Peyer's patch (tissue), 4 donors: ENCODE results near the gene BLID. TPM values are rescaled to one million over a fixed set of nuclear protein-coding genes. Genes with fewer than 3 reads are reported as not detected.

ENCODE experiments used
- DNase-seq, 3 donors: peaks; one replicate each; pipeline ENCODE4 v3.0.0-alpha.2; 2017 to 2019
- H3K27ac ChIP-seq, 4 donors: fragments of 200-600 bp; sonication (generic); one replicate each; pipeline ENCODE4 v1.5.1; 2016 to 2019
- H3K27me3 ChIP-seq, 2 donors: fragments of 200-600 bp; sonication (generic); one replicate each; pipeline ENCODE4 v1.5.1; 2019
- H3K36me3 ChIP-seq, 3 donors: fragments of 200-600 bp; sonication (generic); one replicate each; pipeline ENCODE4 v1.5.1; 2016 to 2019
- H3K4me1 ChIP-seq, 4 donors: fragments of 200-600 bp; sonication (generic); one replicate each; pipeline ENCODE4 v1.5.1; 2016 to 2019
- H3K4me3 ChIP-seq, 4 donors: fragments of 200-600 bp; sonication (generic); 1 replicate in 3 of 4; 2 replicates in 1 of 4; pipeline ENCODE4 v1.5.1; 2016 to 2019; ENCODE audit warnings: mild to moderate bottlenecking in 1 of 4
- H3K9me3 ChIP-seq, 4 donors: fragments of 200-600 bp; sonication (generic); one replicate each; pipeline ENCODE4 v1.5.1; 2016 to 2019; ENCODE audit warnings: mild to moderate bottlenecking in 1 of 4
- CTCF ChIP-seq, 6 experiments: fragments of 450-650 bp in 4 of 6; fragments of 200-600 bp in 2 of 6; sonication (generic) in 1 of 6; IDR thresholded peaks; one replicate each; pipeline ENCODE4 v1.5.1; 2017 to 2019; ENCODE audit warnings: antibody characterized with exemption in 6 of 6, mild to moderate bottlenecking in 3 of 6, moderate library complexity in 1 of 6
- POLR2A ChIP-seq, 2 donors: fragments of 450-650 bp; IDR thresholded peaks; one replicate each; pipeline ENCODE4 v1.5.1; 2017; ENCODE audit warnings: antibody characterized with exemption in 2 of 2, mild to moderate bottlenecking in 2 of 2, moderate library complexity in 2 of 2
- total RNA-seq, 4 donors: library from RNA; depleted of rRNA; stranded (reverse); fragments of >200 nt; gene quantifications; one replicate each; pipeline ENCODE4 v1.1.0, GENCODE V29; 2016

The BLID gene
- total RNA-seq, 4 donors from 2014 or later, result not detected

- Histone ChIP-seq H3K9me3 (no peaks in the 10 kb centered on the region), H3K27ac (no peak overlapping the region), H3K4me1 (no peaks in the 10 kb centered on the region), H3K36me3 (no peaks in the 10 kb centered on the region), H3K27me3 (no peaks in the 10 kb centered on the region), H3K4me3 (no peak overlapping the region)
- TF ChIP-seq CTCF (IDR thresholded peaks at IDR 0.05) (no peak), POLR2A (IDR thresholded peaks at IDR 0.05) (no peak)
- DNase-seq, result no peak
Measured at GRCh38 chr11:122146475-122146874, 30.5 kb upstream of the BLID start.

GRCh38 chr11:122145715-122146274 lies 29.8 kb upstream of the BLID start:
- Histone ChIP-seq H3K27ac (no peak overlapping the region), H3K27me3 (no peaks in the 10 kb centered on the region), H3K36me3 (no peaks in the 10 kb centered on the region), H3K4me1 (no peaks in the 10 kb centered on the region), H3K9me3 (no peaks in the 10 kb centered on the region), H3K4me3 (no peak overlapping the region)
- TF ChIP-seq POLR2A (IDR thresholded peaks at IDR 0.05) (no peak), CTCF (IDR thresholded peaks at IDR 0.05) (no peak)
- no peak for DNase-seq

- TF ChIP-seq POLR2A (IDR thresholded peaks at IDR 0.05) (no peak), CTCF (IDR thresholded peaks at IDR 0.05) (no peak)
- H3K4me1 ChIP-seq, result no peaks in the 10 kb centered on the region
- H3K9me3 ChIP-seq, result no peaks in the 10 kb centered on the region
- no peak for DNase-seq
- no peaks in the 10 kb centered on the region for H3K36me3 ChIP-seq
- H3K27ac ChIP-seq, result no peak overlapping the region
- no peak overlapping the region for H3K4me3 ChIP-seq
- no peaks in the 10 kb centered on the region for H3K27me3 ChIP-seq
Measured at GRCh38 chr11:122144752-122145151, 28.7 kb upstream of the BLID start.

GRCh38 chr11:122141725-122142124 lies 25.7 kb upstream of the BLID start:
- no peaks in the 10 kb centered on the region for H3K9me3 ChIP-seq
- no peak overlapping the region for H3K27ac ChIP-seq
- H3K4me1 ChIP-seq, result no peaks in the 10 kb centered on the region
- H3K27me3 ChIP-seq, result no peaks in the 10 kb centered on the region
- no peak for TF ChIP-seq POLR2A (IDR thresholded peaks at IDR 0.05)
- TF ChIP-seq CTCF (IDR thresholded peaks at IDR 0.05), result no peak
- no peaks in the 10 kb centered on the region for H3K36me3 ChIP-seq
- no peak overlapping the region for H3K4me3 ChIP-seq
- DNase-seq, result no peak

- no peak for DNase-seq
- Histone ChIP-seq H3K4me1 (no peaks in the 10 kb centered on the region), H3K9me3 (no peaks in the 10 kb centered on the region), H3K36me3 (no peaks in the 10 kb centered on the region), H3K27ac (no peak overlapping the region), H3K4me3 (no peak overlapping the region), H3K27me3 (no peaks in the 10 kb centered on the region)
- TF ChIP-seq CTCF (IDR thresholded peaks at IDR 0.05) (no peak), POLR2A (IDR thresholded peaks at IDR 0.05) (no peak)
Measured at GRCh38 chr11:122140500-122140899, 24.5 kb upstream of the BLID start.

GRCh38 chr11:122139595-122139866 lies 23.5 kb upstream of the BLID start:
- no peak for DNase-seq
- H3K27ac ChIP-seq, result no peak overlapping the region
- H3K4me3 ChIP-seq, result no peak overlapping the region
- H3K9me3 ChIP-seq, result no peaks in the 10 kb centered on the region
- no peaks in the 10 kb centered on the region for H3K27me3 ChIP-seq
- H3K36me3 ChIP-seq, result no peaks in the 10 kb centered on the region
- no peak for TF ChIP-seq CTCF (IDR thresholded peaks at IDR 0.05)
- no peak for TF ChIP-seq POLR2A (IDR thresholded peaks at IDR 0.05)
- no peaks in the 10 kb centered on the region for H3K4me1 ChIP-seq
